ENCODE measurements around the gene FAM20C. TPM values are rescaled to one million over a fixed set of nuclear protein-coding genes. Genes with fewer than 3 reads are reported as not detected.

Gene FAM20C
- total and polyA plus RNA-seq, 3 experiments from 2014 or later = 3.2 to 3.6 TPM; not detected in 1

DNA sequence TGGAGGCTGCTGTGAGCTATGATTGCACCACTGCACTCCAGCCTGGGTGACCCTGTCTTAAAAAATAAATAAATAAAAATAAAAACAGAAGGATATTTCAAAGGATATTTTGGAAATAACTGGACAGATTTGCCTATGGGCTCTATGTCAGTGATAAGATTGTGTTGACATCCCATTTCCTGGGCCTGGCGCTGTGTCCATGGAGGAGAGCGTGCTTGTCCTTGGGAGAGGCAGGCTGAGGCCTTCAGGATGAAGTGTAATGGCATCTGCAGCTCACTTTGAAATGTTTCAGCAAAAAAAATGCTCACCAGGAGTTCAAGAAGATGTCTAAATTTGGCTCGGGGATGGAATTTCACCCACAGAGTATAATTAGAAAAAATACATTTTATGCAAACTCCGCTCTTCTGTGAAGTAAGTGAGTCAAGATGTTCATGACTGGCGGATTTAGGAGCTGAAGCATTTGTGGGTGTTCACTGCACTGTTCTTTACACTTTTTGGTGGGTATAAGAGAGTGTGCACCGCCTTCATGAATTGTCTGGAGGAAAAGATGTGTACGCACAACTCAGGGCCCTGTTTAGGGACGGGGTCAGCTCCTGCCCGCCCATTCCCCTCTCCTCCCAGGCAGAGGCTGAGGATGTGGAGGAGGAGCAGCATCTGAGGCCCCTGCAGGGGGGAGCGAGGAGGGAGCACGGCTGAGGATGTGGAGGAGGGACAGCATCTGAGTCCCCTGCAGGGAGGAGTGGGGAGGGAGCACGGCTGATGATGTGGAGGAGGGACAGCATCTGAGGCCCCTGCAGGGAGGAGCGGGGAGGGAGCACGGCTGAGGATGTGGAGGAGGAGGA is 79.1 kb downstream of the FAM20C start:
- Histone ChIP-seq H3K27me3 (ENCODE audit: insufficient read depth, low read length, poor library complexity, severe bottlenecking) (no peaks in the 10 kb centered on the region), H3K4me3 (ENCODE audit: low read length) (no peak overlapping the region), H3K4me1 (ENCODE audit: insufficient read depth, low read length) (no peaks in the 10 kb centered on the region), H3K9me3 (ENCODE audit: low read length) (no peaks in the 10 kb centered on the region), H3K27ac (ENCODE audit: low read depth, low read length) (no peak overlapping the region), H3K36me3 (ENCODE audit: insufficient read depth, low read length) (no peaks in the 10 kb centered on the region)
- CTCF ChIA-PET = no interaction called here
- Mint-ChIP-seq H3K27ac (no peak overlapping the region), H3K36me3 (no peaks in the 10 kb centered on the region), H3K27me3 (peaks cover 0 to 2% of the 10 kb centered on the region in 2 donors), H3K4me3 (no peak overlapping the region), H3K4me1 (no peaks in the 10 kb centered on the region), H3K9me3 (peaks cover 13 to 24% (median 17%) of the 10 kb centered on the region in 5 donors)
- DNase-seq = no peak
- POLR2A ChIA-PET = no interaction called here

GRCh38 chr7:272108-272615 is 79.8 kb downstream of the FAM20C start:
- Histone ChIP-seq H3K4me3 (ENCODE audit: low read length) (no peak overlapping the region), H3K36me3 (ENCODE audit: insufficient read depth, low read length) (no peaks in the 10 kb centered on the region), H3K27ac (ENCODE audit: low read depth, low read length) (no peak overlapping the region), H3K9me3 (ENCODE audit: low read length) (no peaks in the 10 kb centered on the region), H3K4me1 (ENCODE audit: insufficient read depth, low read length) (no peaks in the 10 kb centered on the region), H3K27me3 (ENCODE audit: insufficient read depth, low read length, poor library complexity, severe bottlenecking) (no peaks in the 10 kb centered on the region)
- peak overlapping the region in 1 of 8 donors; percentile 38 for H3K27ac Mint-ChIP-seq
- POLR2A ChIA-PET = no interaction called here
- peaks cover 2% of the 10 kb centered on the region in 2 donors for H3K27me3 Mint-ChIP-seq
- DNase-seq = peak in 1 of 5 donors; percentile 12
- no peaks in the 10 kb centered on the region for H3K36me3 Mint-ChIP-seq
- H3K9me3 Mint-ChIP-seq = peaks cover 13 to 25% (median 17%) of the 10 kb centered on the region in 5 donors
- CTCF ChIA-PET = no interaction called here
- H3K4me3 Mint-ChIP-seq = no peak overlapping the region
- H3K4me1 Mint-ChIP-seq = no peaks in the 10 kb centered on the region

DNA sequence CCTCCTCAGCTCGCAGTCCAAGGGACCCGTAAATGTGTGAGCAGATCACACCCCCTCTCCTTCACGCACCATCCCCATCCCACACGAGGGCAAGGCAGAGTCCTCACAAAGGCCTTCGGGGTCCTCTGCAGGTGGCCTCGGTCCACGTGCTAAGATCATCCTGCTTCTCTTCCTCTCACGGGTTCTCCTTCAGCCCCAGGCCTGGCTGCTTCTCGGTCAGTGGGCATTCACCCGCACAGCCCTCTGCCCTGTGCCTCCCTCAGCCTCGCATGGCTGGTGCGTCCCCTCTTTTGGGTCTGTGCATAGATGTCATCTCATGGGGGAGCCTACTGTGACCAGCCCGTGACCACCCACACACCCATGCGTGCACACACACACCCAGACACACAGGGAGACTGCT is 80.3 kb downstream of the FAM20C start:
- H3K4me1 ChIP-seq (ENCODE audit: insufficient read depth, low read length) = no peaks in the 10 kb centered on the region
- no peaks in the 10 kb centered on the region for H3K27me3 ChIP-seq (ENCODE audit: insufficient read depth, low read length, poor library complexity, severe bottlenecking)
- no peaks in the 10 kb centered on the region for H3K9me3 ChIP-seq (ENCODE audit: low read length)
- H3K4me3 ChIP-seq (ENCODE audit: low read length) = no peak overlapping the region
- CTCF ChIA-PET = no interaction called here
- no peaks in the 10 kb centered on the region for H3K36me3 ChIP-seq (ENCODE audit: insufficient read depth, low read length)
- Mint-ChIP-seq H3K4me1 (no peaks in the 10 kb centered on the region), H3K36me3 (no peaks in the 10 kb centered on the region), H3K4me3 (no peak overlapping the region), H3K27me3 (peaks cover 2 to 5% of the 10 kb centered on the region in 2 donors), H3K9me3 (peaks cover 11 to 27% (median 17%) of the 10 kb centered on the region in 5 donors), H3K27ac (peak overlapping the region in 1 of 8 donors; percentile 38)
- peak in 1 of 5 donors; percentile 4 for DNase-seq
- H3K27ac ChIP-seq (ENCODE audit: low read depth, low read length) = no peak overlapping the region
- POLR2A ChIA-PET = no interaction called here

GRCh38 chr7:273327-273726 is 81.0 kb downstream of the FAM20C start:
- no peak for DNase-seq
- no peaks in the 10 kb centered on the region for H3K4me1 ChIP-seq (ENCODE audit: insufficient read depth, low read length)
- peaks cover 2 to 10% of the 10 kb centered on the region in 2 donors for H3K27me3 Mint-ChIP-seq
- H3K27me3 ChIP-seq (ENCODE audit: insufficient read depth, low read length, poor library complexity, severe bottlenecking) = no peaks in the 10 kb centered on the region
- no peaks in the 10 kb centered on the region for H3K36me3 ChIP-seq (ENCODE audit: insufficient read depth, low read length)
- CTCF ChIA-PET = no interaction called here
- H3K9me3 ChIP-seq (ENCODE audit: low read length) = no peaks in the 10 kb centered on the region
- no peaks in the 10 kb centered on the region for H3K4me1 Mint-ChIP-seq
- H3K36me3 Mint-ChIP-seq = no peaks in the 10 kb centered on the region
- no peak overlapping the region for H3K4me3 ChIP-seq (ENCODE audit: low read length)
- no peak overlapping the region for H3K27ac Mint-ChIP-seq
- POLR2A ChIA-PET = no interaction called here
- H3K9me3 Mint-ChIP-seq = peaks cover 11 to 27% (median 17%) of the 10 kb centered on the region in 5 donors
- H3K4me3 Mint-ChIP-seq = no peak overlapping the region
- no peak overlapping the region for H3K27ac ChIP-seq (ENCODE audit: low read depth, low read length)

DNA sequence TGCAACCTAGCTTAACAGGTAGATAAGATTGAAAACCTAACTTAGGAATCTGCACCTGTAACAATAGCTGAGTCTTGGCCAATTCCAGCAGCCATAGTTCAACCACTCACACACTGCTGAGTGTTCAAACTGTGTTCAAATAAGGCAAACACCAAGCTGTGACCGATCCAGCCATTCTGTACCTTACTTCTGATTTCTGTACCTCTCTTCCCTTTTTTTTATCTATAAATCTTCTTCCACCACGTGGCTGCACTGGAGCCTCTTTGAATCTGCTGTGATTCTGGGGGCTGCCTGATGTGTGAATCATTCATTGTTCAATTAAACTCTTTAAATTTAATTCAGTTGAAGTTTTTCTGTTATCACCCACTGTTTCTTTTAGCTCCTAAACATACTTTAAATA is 81.9 kb downstream of the FAM20C start:
- Histone ChIP-seq H3K27me3 (ENCODE audit: insufficient read depth, low read length, poor library complexity, severe bottlenecking) (no peaks in the 10 kb centered on the region), H3K4me1 (ENCODE audit: insufficient read depth, low read length) (no peaks in the 10 kb centered on the region), H3K36me3 (ENCODE audit: insufficient read depth, low read length) (no peaks in the 10 kb centered on the region), H3K27ac (ENCODE audit: low read depth, low read length) (no peak overlapping the region), H3K9me3 (ENCODE audit: low read length) (no peaks in the 10 kb centered on the region), H3K4me3 (ENCODE audit: low read length) (no peak overlapping the region)
- CTCF ChIA-PET = no interaction called here
- no peak for DNase-seq
- Mint-ChIP-seq H3K4me1 (no peaks in the 10 kb centered on the region), H3K27ac (peak overlapping the region in 1 of 8 donors; percentile 3), H3K36me3 (no peaks in the 10 kb centered on the region), H3K9me3 (peaks cover 11 to 27% (median 17%) of the 10 kb centered on the region in 5 donors), H3K27me3 (peaks cover 5 to 11% of the 10 kb centered on the region in 2 donors), H3K4me3 (no peak overlapping the region)
- POLR2A ChIA-PET = no interaction called here

DNA sequence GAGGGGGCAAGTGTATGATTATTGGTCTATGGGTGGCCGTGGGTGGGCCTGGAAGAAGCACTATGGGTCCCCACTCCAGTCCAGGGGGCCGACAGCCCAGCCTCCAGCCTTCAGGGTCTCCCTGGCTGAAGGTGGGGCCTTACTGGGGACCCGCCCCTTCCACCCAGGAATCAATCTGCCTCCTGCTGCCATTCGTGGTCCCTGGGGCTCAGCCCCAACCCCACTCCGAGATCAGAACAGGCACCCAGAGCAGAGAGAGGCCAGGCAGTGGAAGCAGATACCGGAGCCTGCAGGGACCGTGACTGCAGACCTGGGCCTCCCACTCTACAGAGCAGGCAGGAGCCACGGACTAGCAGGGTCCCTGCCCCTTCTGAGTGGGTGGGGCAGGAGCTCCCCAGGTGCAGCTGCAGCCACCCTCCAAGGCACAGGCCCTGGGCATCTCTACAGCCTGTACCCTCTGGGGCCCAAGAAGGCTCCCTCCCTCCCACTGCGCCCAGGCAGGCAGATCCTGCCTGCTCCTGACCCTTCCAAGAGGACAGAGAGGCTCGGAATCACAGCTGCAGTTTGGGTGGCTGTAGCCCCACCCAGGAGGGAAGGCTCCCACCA is 84.0 kb downstream of the FAM20C start:
- Mint-ChIP-seq H3K9me3 (peaks cover 7 to 27% (median 17%) of the 10 kb centered on the region in 5 donors), H3K27ac (no peak overlapping the region), H3K4me3 (no peak overlapping the region), H3K36me3 (no peaks in the 10 kb centered on the region), H3K27me3 (peaks cover 7 to 26% of the 10 kb centered on the region in 2 donors), H3K4me1 (no peaks in the 10 kb centered on the region)
- Histone ChIP-seq H3K27me3 (ENCODE audit: insufficient read depth, low read length, poor library complexity, severe bottlenecking) (peaks cover 6% of the 10 kb centered on the region), H3K36me3 (ENCODE audit: insufficient read depth, low read length) (no peaks in the 10 kb centered on the region), H3K4me1 (ENCODE audit: insufficient read depth, low read length) (no peaks in the 10 kb centered on the region), H3K9me3 (ENCODE audit: low read length) (no peaks in the 10 kb centered on the region), H3K4me3 (ENCODE audit: low read length) (no peak overlapping the region), H3K27ac (ENCODE audit: low read depth, low read length) (no peak overlapping the region)
- DNase-seq = no peak
- POLR2A ChIA-PET = no interaction called here
- CTCF ChIA-PET = interaction anchor here (0.7 to 1.1 kb wide), 2 partner anchors 10 to 15 kb away, joined by 3 read pairs; no protein-coding TSS in a partner anchor

- H3K4me3 Mint-ChIP-seq = no peak overlapping the region
- no peaks in the 10 kb centered on the region for H3K36me3 Mint-ChIP-seq
- ChIA-PET CTCF (interaction anchor here (1.1 kb wide), 1 partner anchor 10 kb away, joined by 3 read pairs; no protein-coding TSS in a partner anchor), POLR2A (no interaction called here)
- no peaks in the 10 kb centered on the region for H3K4me1 Mint-ChIP-seq
- Histone ChIP-seq H3K36me3 (ENCODE audit: insufficient read depth, low read length) (no peaks in the 10 kb centered on the region), H3K27ac (ENCODE audit: low read depth, low read length) (no peak overlapping the region), H3K9me3 (ENCODE audit: low read length) (no peaks in the 10 kb centered on the region), H3K4me1 (ENCODE audit: insufficient read depth, low read length) (no peaks in the 10 kb centered on the region), H3K27me3 (ENCODE audit: insufficient read depth, low read length, poor library complexity, severe bottlenecking) (peaks cover 6% of the 10 kb centered on the region), H3K4me3 (ENCODE audit: low read length) (no peak overlapping the region)
- peaks cover 4 to 27% (median 17%) of the 10 kb centered on the region in 5 donors for H3K9me3 Mint-ChIP-seq
- DNase-seq = no peak
- H3K27ac Mint-ChIP-seq = peak overlapping the region in 1 of 8 donors; percentile 79
- peaks cover 7 to 30% of the 10 kb centered on the region in 2 donors for H3K27me3 Mint-ChIP-seq
Measured at GRCh38 chr7:277228-277627, 84.9 kb downstream of the FAM20C start.

DNA sequence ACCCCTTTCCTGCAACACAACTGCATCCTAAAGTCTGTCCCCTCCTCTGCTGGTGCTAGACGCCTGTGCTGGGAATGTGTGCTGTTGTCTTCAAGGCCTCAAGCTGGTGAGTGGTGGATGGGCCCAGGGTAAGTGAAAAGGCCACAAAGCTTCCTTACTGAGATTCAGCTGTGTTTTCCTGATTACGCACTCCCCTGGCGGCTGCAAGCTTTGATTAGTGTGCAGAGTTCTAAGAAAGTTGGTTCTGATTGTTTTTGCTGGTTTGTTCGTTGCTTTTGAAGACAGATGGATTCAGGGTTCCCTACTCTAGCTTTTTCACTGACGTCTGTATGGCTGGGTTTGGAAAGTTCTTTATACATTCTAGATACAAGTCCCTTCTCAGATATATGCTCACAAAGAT is 85.7 kb downstream of the FAM20C start:
- POLR2A ChIA-PET = no interaction called here
- H3K36me3 Mint-ChIP-seq = no peaks in the 10 kb centered on the region
- peaks cover 7 to 30% of the 10 kb centered on the region in 2 donors for H3K27me3 Mint-ChIP-seq
- CTCF ChIA-PET = no interaction called here
- peaks cover 4 to 24% (median 13%) of the 10 kb centered on the region in 5 donors for H3K9me3 Mint-ChIP-seq
- Histone ChIP-seq H3K27ac (ENCODE audit: low read depth, low read length) (no peak overlapping the region), H3K4me3 (ENCODE audit: low read length) (no peak overlapping the region), H3K27me3 (ENCODE audit: insufficient read depth, low read length, poor library complexity, severe bottlenecking) (peaks cover 6% of the 10 kb centered on the region), H3K36me3 (ENCODE audit: insufficient read depth, low read length) (no peaks in the 10 kb centered on the region), H3K9me3 (ENCODE audit: low read length) (no peaks in the 10 kb centered on the region), H3K4me1 (ENCODE audit: insufficient read depth, low read length) (no peaks in the 10 kb centered on the region)
- no peaks in the 10 kb centered on the region for H3K4me1 Mint-ChIP-seq
- H3K27ac Mint-ChIP-seq = no peak overlapping the region
- H3K4me3 Mint-ChIP-seq = no peak overlapping the region
- no peak for DNase-seq
